GM23248 (cell line): Measurements from ENCODE around the gene MRTFB.

Experiments used
- EZH2 ChIP-seq: fragments of 200-600 bp; sonication (generic); IDR thresholded peaks from 2 replicates; pipeline ENCODE4 v1.6.1; 2018; ENCODE audit warnings: antibody characterized with exemption, mild to moderate bottlenecking; ENCODE audit not compliant: insufficient read depth, poor library complexity, severe bottlenecking
- EZH2phosphoT487 ChIP-seq: fragments of 200-600 bp; sonication (generic); IDR thresholded peaks from 2 replicates; pipeline ENCODE4 v1.6.1; 2018; ENCODE audit warnings: antibody characterized with exemption, moderate library complexity, mild to moderate bottlenecking, low read depth; ENCODE audit not compliant: insufficient read depth

DNA sequence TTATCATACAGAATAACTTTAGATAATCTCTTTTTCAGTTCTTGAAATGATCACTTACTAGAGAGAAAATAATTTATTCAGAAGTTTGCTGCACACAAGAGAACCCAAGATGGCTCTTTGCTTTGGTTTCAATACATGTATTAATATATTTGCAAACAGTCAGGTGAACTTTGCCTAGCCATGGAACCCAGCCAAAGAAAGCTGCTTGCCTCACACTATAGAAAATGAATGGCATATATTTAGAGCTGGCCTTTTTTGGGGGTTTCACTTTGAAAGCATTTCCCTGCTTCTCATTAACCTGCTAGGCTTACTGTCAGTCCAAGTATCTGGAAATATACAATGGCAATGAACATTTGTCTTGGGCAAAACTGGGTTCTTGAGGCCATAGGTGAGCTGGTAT is 75.3 kb downstream of the MRTFB start:
- TF ChIP-seq EZH2 (no peak), EZH2phosphoT487 (no peak)
